Frontal cortex (tissue), 4 donors: ENCODE measurements around the gene ATP6V0A1. TPM values are rescaled to one million over a fixed set of nuclear protein-coding genes. Genes with fewer than 3 reads are reported as not detected.
"Not testable (repeated sequence)": the region's sequence is repeated elsewhere in the genome, so short reads cannot be mapped to it uniquely, and the experiment has no call there.

Source experiments
- DNase-seq, 2 donors: peaks; one replicate each; pipeline ENCODE4 v3.0.0; 2012; ENCODE audit warnings: low spot score in 2 of 2
- FAIRE-seq: peaks from 2 replicates; lab custom pipeline; 2012; peaks lifted over from hg19 to GRCh38; lab: Jason Lieb, UNC
- total RNA-seq: library from RNA; depleted of rRNA; stranded (reverse); fragments of >200 nt; gene quantifications from one replicate; pipeline ENCODE4 v1.2.3, GENCODE V29; 2014
- donor health status: control.
- donor health status: control.
- donor health status: control.

Gene ATP6V0A1
- total RNA-seq, 1 donor from 2014 or later, result 207 TPM

GRCh38 chr17:42535155-42536047 lies 76.7 kb downstream of the ATP6V0A1 start:
- FAIRE-seq (no peak), DNase-seq (peak in 1 of 2 donors; percentile 49)

GRCh38 chr17:42536048-42536371 lies 77.3 kb downstream of the ATP6V0A1 start, which contains the start of gene NAGLU:
Gene NAGLU (plus strand): TSS chr17:42536241. CDS start chr17:42536273, 32 bp downstream.
- DNase-seq (peak; percentile 99), FAIRE-seq (no peak)

- FAIRE-seq (no peak), DNase-seq (peak; percentile 86 to 89)
Observed at GRCh38 chr17:42536372-42537155, 77.9 kb downstream of the ATP6V0A1 start.

GRCh38 chr17:42537156-42537805 lies 78.6 kb downstream of the ATP6V0A1 start:
- DNase-seq, result no peak
- no peak for FAIRE-seq

- FAIRE-seq (no peak), DNase-seq (no peak)
Observed at GRCh38 chr17:42537826-42538451, 79.3 kb downstream of the ATP6V0A1 start.

GRCh38 chr17:42538482-42538881 lies 79.8 kb downstream of the ATP6V0A1 start:
- no peak for DNase-seq
- FAIRE-seq, result no peak

GRCh38 chr17:42540558-42540957 lies 81.9 kb downstream of the ATP6V0A1 start:
- DNase-seq, FAIRE-seq: not testable (repeated sequence)

- DNase-seq (no peak), FAIRE-seq (no peak)
Observed at GRCh38 chr17:42541041-42541833, 82.6 kb downstream of the ATP6V0A1 start.

- DNase-seq, result no peak
- no peak for FAIRE-seq
Observed at GRCh38 chr17:42543190-42544079, 84.8 kb downstream of the ATP6V0A1 start.

GRCh38 chr17:42544874-42545283 lies 86.2 kb downstream of the ATP6V0A1 start:
- FAIRE-seq (no peak), DNase-seq (no peak)

GRCh38 chr17:42545755-42546505 lies 87.3 kb downstream of the ATP6V0A1 start:
- not testable (repeated sequence) for DNase-seq, FAIRE-seq

GRCh38 chr17:42547001-42547461 lies 88.4 kb downstream of the ATP6V0A1 start:
- no peak for DNase-seq
- no peak for FAIRE-seq

- FAIRE-seq (no peak), DNase-seq (no peak)
Observed at GRCh38 chr17:42547698-42548069, 89.0 kb downstream of the ATP6V0A1 start.

- FAIRE-seq, result no peak
- DNase-seq, result no peak
Observed at GRCh38 chr17:42548070-42548837, 89.6 kb downstream of the ATP6V0A1 start.

- FAIRE-seq (no peak), DNase-seq (no peak)
Observed at GRCh38 chr17:42548993-42549755, 90.5 kb downstream of the ATP6V0A1 start.

- not testable (repeated sequence) for DNase-seq, FAIRE-seq
Observed at GRCh38 chr17:42552736-42553135, 94.1 kb downstream of the ATP6V0A1 start, which contains the start of gene HSD17B1. Gene HSD17B1 (plus strand): TSS chr17:42552923. CDS start chr17:42552934, 11 bp downstream.
